PC-9 (cell line): Measurements from ENCODE around the gene NFYC.

Experiments used
- CTCF ChIP-seq: fragments of 200-600 bp; sonication (generic); conservative IDR thresholded peaks from 2 replicates; pipeline ENCODE4 v1.6.1; 2017; ENCODE audit warnings: mixed run types, antibody characterized with exemption, mild to moderate bottlenecking, moderate library complexity
- EZH2 ChIP-seq: fragments of 200-600 bp; sonication (generic); IDR thresholded peaks from 2 replicates; pipeline ENCODE4 v1.8.0; 2017; ENCODE audit warnings: antibody characterized with exemption, low read depth

- TF ChIP-seq CTCF: no peak; the same call in 1 of the 2 replicates
- TF ChIP-seq EZH2: no peak
Observed at GRCh38 chr1:40777224-40777970, 85.9 kb downstream of the NFYC start.
